ENCODE results near the gene COP1. TPM values are rescaled to one million over a fixed set of nuclear protein-coding genes. Genes with fewer than 3 reads are reported as not detected.

Gene COP1
- total RNA-seq, 2 donors from 2014 or later, result 52.2 to 70.7 TPM

DNA sequence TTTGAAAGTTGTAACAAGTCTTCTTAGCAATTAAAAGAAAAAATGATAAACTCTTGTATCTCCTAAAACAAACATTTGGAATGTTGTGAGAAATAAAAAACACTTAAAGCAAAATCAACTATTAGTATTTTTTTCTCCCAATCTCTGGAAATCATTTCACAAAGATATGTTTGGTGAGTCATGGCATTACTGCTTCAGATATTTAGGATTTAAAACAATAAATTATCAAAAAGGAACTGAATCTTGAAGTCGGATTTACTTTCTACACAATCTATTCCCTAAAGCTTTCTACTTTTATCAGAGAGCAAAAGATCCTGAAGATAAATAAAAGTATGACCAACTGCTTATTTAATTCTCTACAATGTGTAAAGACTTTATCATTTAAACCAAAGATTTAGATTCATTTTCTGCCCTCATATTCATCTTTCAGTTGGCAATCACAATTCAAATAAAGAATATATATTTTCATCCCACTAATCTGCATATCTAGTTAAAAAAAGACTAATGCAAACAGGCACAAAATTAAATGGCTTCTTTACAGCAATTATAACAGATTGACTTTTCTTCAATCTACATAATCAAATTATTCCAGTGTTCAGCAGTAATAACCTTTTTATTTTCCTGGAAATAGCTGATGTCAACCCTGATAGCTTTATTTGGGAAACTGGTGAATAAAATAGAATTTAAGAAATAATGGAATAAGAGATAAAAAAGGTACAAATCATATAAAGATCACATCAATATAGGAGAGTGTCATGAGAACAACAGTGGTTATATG is 230.0 kb downstream of the COP1 start:
- H3K9ac ChIP-seq (ENCODE audit: low read depth in 2 of 2, low read length in 2 of 2), result no peak overlapping the region
- H3K36me3 ChIP-seq, result no peaks in the 10 kb centered on the region
- no peaks in the 10 kb centered on the region for H3K9me3 ChIP-seq
- no peaks in the 10 kb centered on the region for H3K4me1 ChIP-seq
- H3K27ac ChIP-seq, result no peak overlapping the region
- H3K4me3 ChIP-seq, result no peak overlapping the region
- intact Hi-C loops (cut with DNase I), result no loop called here
- TF ChIP-seq, protein P1, sequence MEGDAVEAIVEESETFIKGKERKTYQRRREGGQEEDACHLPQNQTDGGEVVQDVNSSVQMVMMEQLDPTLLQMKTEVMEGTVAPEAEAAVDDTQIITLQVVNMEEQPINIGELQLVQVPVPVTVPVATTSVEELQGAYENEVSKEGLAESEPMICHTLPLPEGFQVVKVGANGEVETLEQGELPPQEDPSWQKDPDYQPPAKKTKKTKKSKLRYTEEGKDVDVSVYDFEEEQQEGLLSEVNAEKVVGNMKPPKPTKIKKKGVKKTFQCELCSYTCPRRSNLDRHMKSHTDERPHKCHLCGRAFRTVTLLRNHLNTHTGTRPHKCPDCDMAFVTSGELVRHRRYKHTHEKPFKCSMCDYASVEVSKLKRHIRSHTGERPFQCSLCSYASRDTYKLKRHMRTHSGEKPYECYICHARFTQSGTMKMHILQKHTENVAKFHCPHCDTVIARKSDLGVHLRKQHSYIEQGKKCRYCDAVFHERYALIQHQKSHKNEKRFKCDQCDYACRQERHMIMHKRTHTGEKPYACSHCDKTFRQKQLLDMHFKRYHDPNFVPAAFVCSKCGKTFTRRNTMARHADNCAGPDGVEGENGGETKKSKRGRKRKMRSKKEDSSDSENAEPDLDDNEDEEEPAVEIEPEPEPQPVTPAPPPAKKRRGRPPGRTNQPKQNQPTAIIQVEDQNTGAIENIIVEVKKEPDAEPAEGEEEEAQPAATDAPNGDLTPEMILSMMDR (IDR thresholded peaks at IDR 0.05), result no peak
- no peak for DNase-seq
- H3K27me3 ChIP-seq, result no peaks in the 10 kb centered on the region

DNA sequence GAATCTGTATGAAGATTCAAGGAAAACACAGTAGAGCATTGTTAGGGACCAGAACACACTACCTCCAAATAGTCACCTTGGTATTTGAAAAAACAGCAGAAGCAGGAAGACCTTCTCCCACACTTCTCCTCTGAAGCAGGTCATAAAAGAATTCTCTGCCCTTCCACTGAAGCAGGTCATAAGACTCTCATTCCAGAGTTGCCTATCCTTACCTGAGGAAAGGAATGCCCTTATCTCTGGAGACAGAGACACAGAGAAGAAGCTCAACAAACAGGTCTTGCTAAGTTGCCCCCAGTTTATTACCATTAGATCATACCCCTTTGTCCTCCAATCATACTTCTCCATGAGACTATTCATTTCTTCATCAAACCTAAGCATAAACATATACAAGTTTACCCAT is 237.9 kb downstream of the COP1 start:
- no peaks in the 10 kb centered on the region for H3K4me1 ChIP-seq
- DNase-seq, result no peak
- no peak overlapping the region for H3K4me3 ChIP-seq
- H3K9me3 ChIP-seq, result no peaks in the 10 kb centered on the region
- TF ChIP-seq, protein P1 (IDR thresholded peaks at IDR 0.05), result no peak
- H3K36me3 ChIP-seq, result no peaks in the 10 kb centered on the region
- no peak overlapping the region for H3K9ac ChIP-seq (ENCODE audit: low read depth in 2 of 2, low read length in 2 of 2)
- intact Hi-C loops (cut with DNase I), result no loop called here
- no peak overlapping the region for H3K27ac ChIP-seq
- H3K27me3 ChIP-seq, result no peaks in the 10 kb centered on the region

GRCh38 chr1:175968486-175969172 is 238.5 kb downstream of the COP1 start:
- Histone ChIP-seq H3K27ac (no peak overlapping the region), H3K4me3 (no peak overlapping the region), H3K27me3 (no peaks in the 10 kb centered on the region), H3K36me3 (no peaks in the 10 kb centered on the region), H3K4me1 (no peaks in the 10 kb centered on the region), H3K9me3 (no peaks in the 10 kb centered on the region), H3K9ac (ENCODE audit: low read depth in 2 of 2, low read length in 2 of 2) (no peak overlapping the region)
- TF ChIP-seq, protein P1 (IDR thresholded peaks at IDR 0.05), result no peak
- intact Hi-C loops (cut with DNase I), result no loop called here
- no peak for DNase-seq

DNA sequence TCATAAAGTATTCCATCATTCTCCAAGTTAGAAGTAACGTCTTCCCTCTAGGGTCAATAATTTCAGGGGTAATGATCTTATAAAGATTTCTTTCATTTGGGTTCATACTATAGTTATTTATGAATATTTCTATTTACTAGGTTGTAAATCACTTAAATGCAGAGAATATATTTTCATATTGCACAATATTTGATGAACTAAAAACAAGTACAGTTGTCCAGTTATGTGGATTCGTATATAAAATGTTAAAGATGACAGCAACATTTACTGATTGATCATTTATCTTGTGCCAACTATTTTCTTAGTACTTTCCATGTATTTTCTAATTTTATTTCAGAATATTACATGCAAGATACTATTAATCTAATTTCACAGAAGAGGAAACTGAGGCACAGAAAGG is 243.3 kb downstream of the COP1 start:
- TF ChIP-seq, protein P1 (IDR thresholded peaks at IDR 0.05), result no peak
- Histone ChIP-seq H3K9ac (ENCODE audit: low read depth in 2 of 2, low read length in 2 of 2) (no peak overlapping the region), H3K4me3 (no peak overlapping the region), H3K27me3 (no peaks in the 10 kb centered on the region), H3K4me1 (no peaks in the 10 kb centered on the region), H3K36me3 (no peaks in the 10 kb centered on the region), H3K27ac (no peak overlapping the region), H3K9me3 (no peaks in the 10 kb centered on the region)
- intact Hi-C loops (cut with DNase I), result no loop called here
- DNase-seq, result no peak

GRCh38 chr1:175960169-175960568 is 246.9 kb downstream of the COP1 start:
- DNase-seq, result no peak
- no peaks in the 10 kb centered on the region for H3K27me3 ChIP-seq
- no peaks in the 10 kb centered on the region for H3K4me1 ChIP-seq
- H3K27ac ChIP-seq, result no peak overlapping the region
- TF ChIP-seq, protein P1 (IDR thresholded peaks at IDR 0.05), result no peak
- H3K4me3 ChIP-seq, result no peak overlapping the region
- no peaks in the 10 kb centered on the region for H3K36me3 ChIP-seq
- intact Hi-C loops (cut with DNase I), result no loop called here
- H3K9ac ChIP-seq (ENCODE audit: low read depth in 2 of 2, low read length in 2 of 2), result no peak overlapping the region
- no peaks in the 10 kb centered on the region for H3K9me3 ChIP-seq

All from colonic mucosa (tissue), 4 donors.